ENCODE data around the gene KIF5A. TPM values are rescaled to one million over a fixed set of nuclear protein-coding genes. Genes with fewer than 3 reads are reported as not detected.
"Not testable (repeated sequence)": the region's sequence is repeated elsewhere in the genome, so short reads cannot be mapped to it uniquely, and the experiment has no call there.

The KIF5A gene
- total and polyA plus RNA-seq, 3 experiments from 2014 or later = 0.12 to 2.1 (median 1.8) TPM

- Mint-ChIP-seq H3K9me3 (no peaks in the 10 kb centered on the region), H3K4me3 (peak overlapping the region in 1 of 7 donors; percentile 17), H3K36me3 (peaks cover 8 to 78% (median 22%) of the 10 kb centered on the region in 3 donors), H3K27me3 (no peaks in the 10 kb centered on the region), H3K4me1 (peaks cover 29 to 41% (median 35%) of the 10 kb centered on the region in 3 donors), H3K27ac (peak overlapping the region in 6 of 8 donors; percentile 13 to 93 (median 62))
- Histone ChIP-seq H3K4me3 (ENCODE audit: low read length) (no peak overlapping the region), H3K36me3 (ENCODE audit: insufficient read depth, low read length) (peaks cover 48% of the 10 kb centered on the region), H3K27ac (ENCODE audit: low read depth, low read length) (no peak overlapping the region), H3K27me3 (ENCODE audit: insufficient read depth, low read length, poor library complexity, severe bottlenecking) (no peaks in the 10 kb centered on the region), H3K4me1 (ENCODE audit: insufficient read depth, low read length) (peaks cover 27% of the 10 kb centered on the region), H3K9me3 (ENCODE audit: low read length) (no peaks in the 10 kb centered on the region)
- CTCF ChIA-PET = interaction anchor here (1.3 kb wide), 1 partner anchor 54 kb away, joined by 3 read pairs; no protein-coding TSS in a partner anchor
- DNase-seq = peak in 1 of 5 donors; percentile 19
- POLR2A ChIA-PET = interaction anchor here (0.5 to 1.0 kb wide), 2 partner anchors 27 to 1036 kb away, joined by 3 to 5 read pairs; no protein-coding TSS in a partner anchor
Measured at GRCh38 chr12:57516617-57517153, 33.2 kb upstream of the KIF5A start.

- CTCF ChIA-PET = interaction anchor here (1.3 kb wide), 1 partner anchor 54 kb away, joined by 3 read pairs; no protein-coding TSS in a partner anchor
- peak in 1 of 5 donors; percentile 27 for DNase-seq
- Mint-ChIP-seq H3K4me3 (peak overlapping the region in 1 of 7 donors; percentile 75), H3K27me3 (peaks cover 0 to 2% of the 10 kb centered on the region in 2 donors), H3K27ac (peak overlapping the region in 7 of 8 donors; percentile 50 to 93 (median 67)), H3K36me3 (peaks cover 7 to 76% (median 18%) of the 10 kb centered on the region in 3 donors), H3K9me3 (peaks cover 0 to 2% (median 0%) of the 10 kb centered on the region in 5 donors), H3K4me1 (peaks cover 34 to 46% (median 38%) of the 10 kb centered on the region in 3 donors)
- no peak overlapping the region for H3K4me3 ChIP-seq (ENCODE audit: low read length)
- H3K9me3 ChIP-seq (ENCODE audit: low read length) = no peaks in the 10 kb centered on the region
- peaks cover 32% of the 10 kb centered on the region for H3K4me1 ChIP-seq (ENCODE audit: insufficient read depth, low read length)
- peaks cover 43% of the 10 kb centered on the region for H3K36me3 ChIP-seq (ENCODE audit: insufficient read depth, low read length)
- POLR2A ChIA-PET = interaction anchor here (1.0 kb wide), 1 partner anchor 27 kb away, joined by 3 read pairs; no protein-coding TSS in a partner anchor
- H3K27me3 ChIP-seq (ENCODE audit: insufficient read depth, low read length, poor library complexity, severe bottlenecking) = no peaks in the 10 kb centered on the region
- no peak overlapping the region for H3K27ac ChIP-seq (ENCODE audit: low read depth, low read length)
Measured at GRCh38 chr12:57517187-57517586, 32.7 kb upstream of the KIF5A start.

GRCh38 chr12:57517718-57518117 lies 32.1 kb upstream of the KIF5A start:
- CTCF ChIA-PET = interaction anchor here (1.0 to 1.3 kb wide), 4 partner anchors 8 to 239 kb away, joined by 3 read pairs; no protein-coding TSS in a partner anchor
- peak in 1 of 5 donors; percentile 29 for DNase-seq
- H3K9me3 Mint-ChIP-seq; H3K27me3 Mint-ChIP-seq; H3K27ac ChIP-seq (ENCODE audit: low read depth, low read length); H3K4me3 ChIP-seq (ENCODE audit: low read length); H3K9me3 ChIP-seq (ENCODE audit: low read length); POLR2A ChIA-PET; H3K27me3 ChIP-seq (ENCODE audit: insufficient read depth, low read length, poor library complexity, severe bottlenecking): not testable (repeated sequence)
- H3K36me3 Mint-ChIP-seq = peaks cover 1 to 72% (median 15%) of the 10 kb centered on the region in 3 donors
- H3K4me3 Mint-ChIP-seq = peak overlapping the region in 3 of 7 donors; percentile 37 to 75 (median 37)
- peak overlapping the region in 7 of 8 donors; percentile 17 to 93 (median 54) for H3K27ac Mint-ChIP-seq
- Histone ChIP-seq H3K36me3 (ENCODE audit: insufficient read depth, low read length) (peaks cover 40% of the 10 kb centered on the region), H3K4me1 (ENCODE audit: insufficient read depth, low read length) (peaks cover 34% of the 10 kb centered on the region)
- H3K4me1 Mint-ChIP-seq = peaks cover 35 to 48% (median 35%) of the 10 kb centered on the region in 3 donors

GRCh38 chr12:57518176-57518919 lies 31.5 kb upstream of the KIF5A start:
- no peaks in the 10 kb centered on the region for H3K27me3 ChIP-seq (ENCODE audit: insufficient read depth, low read length, poor library complexity, severe bottlenecking)
- no peaks in the 10 kb centered on the region for H3K9me3 ChIP-seq (ENCODE audit: low read length)
- peaks cover 34% of the 10 kb centered on the region for H3K36me3 ChIP-seq (ENCODE audit: insufficient read depth, low read length)
- H3K27ac ChIP-seq (ENCODE audit: low read depth, low read length) = peak overlapping the region; percentile 0
- H3K4me1 ChIP-seq (ENCODE audit: insufficient read depth, low read length) = peaks cover 36% of the 10 kb centered on the region
- Mint-ChIP-seq H3K4me1 (peaks cover 38 to 51% (median 39%) of the 10 kb centered on the region in 3 donors), H3K36me3 (peaks cover 0 to 68% (median 15%) of the 10 kb centered on the region in 3 donors), H3K27me3 (peaks cover 0 to 3% of the 10 kb centered on the region in 2 donors), H3K27ac (peak overlapping the region; percentile 54 to 100 (median 96)), H3K4me3 (peak overlapping the region; percentile 37 to 98 (median 96)), H3K9me3 (peaks cover 0 to 4% (median 0%) of the 10 kb centered on the region in 5 donors)
- ChIA-PET CTCF (interaction anchor here (1.0 kb wide), 3 partner anchors 9 to 238 kb away, joined by 3 read pairs; no protein-coding TSS in a partner anchor), POLR2A (no interaction called here)
- no peak overlapping the region for H3K4me3 ChIP-seq (ENCODE audit: low read length)
- DNase-seq = no peak

- Mint-ChIP-seq H3K9me3 (peaks cover 0 to 4% (median 0%) of the 10 kb centered on the region in 5 donors), H3K27me3 (peaks cover 0 to 3% of the 10 kb centered on the region in 2 donors), H3K4me3 (peak overlapping the region; percentile 96 to 100 (median 98)), H3K36me3 (peaks cover 0 to 66% (median 15%) of the 10 kb centered on the region in 3 donors), H3K27ac (peak overlapping the region; percentile 93 to 100 (median 99)), H3K4me1 (peaks cover 46 to 59% (median 47%) of the 10 kb centered on the region in 3 donors)
- Histone ChIP-seq H3K4me1 (ENCODE audit: insufficient read depth, low read length) (peaks cover 44% of the 10 kb centered on the region), H3K27me3 (ENCODE audit: insufficient read depth, low read length, poor library complexity, severe bottlenecking) (no peaks in the 10 kb centered on the region), H3K36me3 (ENCODE audit: insufficient read depth, low read length) (peaks cover 32% of the 10 kb centered on the region), H3K27ac (ENCODE audit: low read depth, low read length) (peak overlapping the region; percentile 99), H3K9me3 (ENCODE audit: low read length) (no peaks in the 10 kb centered on the region), H3K4me3 (ENCODE audit: low read length) (peak overlapping the region; percentile 87)
- no peak for DNase-seq
- ChIA-PET POLR2A (interaction anchor here (2.1 to 2.6 kb wide), 2 partner anchors 39 to 42 kb away, joined by 13 to 19 read pairs; partner anchors contain the start of gene ARHGAP9), CTCF (interaction anchor here (1.0 to 2.3 kb wide), 4 partner anchors 10 to 237 kb away, joined by 3 to 12 read pairs (median 4); no protein-coding TSS in a partner anchor)
Measured at GRCh38 chr12:57518920-57519795, 30.7 kb upstream of the KIF5A start.

GRCh38 chr12:57519796-57520052 lies 30.1 kb upstream of the KIF5A start:
- peaks cover 51 to 65% (median 52%) of the 10 kb centered on the region in 3 donors for H3K4me1 Mint-ChIP-seq

More at GRCh38 chr12:57519796-57520052, 30.1 kb upstream of the KIF5A start:
- H3K4me3 ChIP-seq (ENCODE audit: low read length) = peak overlapping the region; percentile 87
- Mint-ChIP-seq H3K27ac (peak overlapping the region; percentile 93 to 100 (median 99)), H3K9me3 (peaks cover 0 to 4% (median 0%) of the 10 kb centered on the region in 5 donors), H3K36me3 (peaks cover 0 to 65% (median 15%) of the 10 kb centered on the region in 3 donors), H3K4me3 (peak overlapping the region; percentile 96 to 100 (median 98)), H3K27me3 (peaks cover 0 to 3% of the 10 kb centered on the region in 2 donors)
- peaks cover 33% of the 10 kb centered on the region for H3K36me3 ChIP-seq (ENCODE audit: insufficient read depth, low read length)
- no peak for DNase-seq
- no peaks in the 10 kb centered on the region for H3K27me3 ChIP-seq (ENCODE audit: insufficient read depth, low read length, poor library complexity, severe bottlenecking)
- peak overlapping the region; percentile 99 for H3K27ac ChIP-seq (ENCODE audit: low read depth, low read length)
- no peaks in the 10 kb centered on the region for H3K9me3 ChIP-seq (ENCODE audit: low read length)
- H3K4me1 ChIP-seq (ENCODE audit: insufficient read depth, low read length) = peaks cover 50% of the 10 kb centered on the region
- CTCF ChIA-PET = interaction anchor here (1.6 to 2.3 kb wide), 3 partner anchors 43 to 61 kb away, joined by 6 to 12 read pairs (median 6); partner anchors contain the start of gene GLI1
- POLR2A ChIA-PET = interaction anchor here (0.6 to 2.6 kb wide), 4 partner anchors 14 to 43 kb away, joined by 3 to 19 read pairs (median 10); partner anchors contain the start of gene ARHGAP9

Measured in CD8-positive, alpha-beta memory T cell (primary cell).